HG03342 (cell line): Measurements from ENCODE around the gene KCNK18.
"Not testable (repeated sequence)": the region's sequence is repeated elsewhere in the genome, so short reads cannot be mapped to it uniquely, and the experiment has no call there.

Source experiments
- ATAC-seq: cut with Tn5 transposase; IDR thresholded peaks from one replicate; pipeline ENCODE4 v1.9.1; 2021; ENCODE audit warnings: mild to moderate bottlenecking, moderate library complexity; ENCODE audit not compliant: unreplicated experiment

The KCNK18 gene

GRCh38 chr10:117218654-117219053 lies 21.4 kb downstream of the KCNK18 start:
- ATAC-seq = no peak

DNA sequence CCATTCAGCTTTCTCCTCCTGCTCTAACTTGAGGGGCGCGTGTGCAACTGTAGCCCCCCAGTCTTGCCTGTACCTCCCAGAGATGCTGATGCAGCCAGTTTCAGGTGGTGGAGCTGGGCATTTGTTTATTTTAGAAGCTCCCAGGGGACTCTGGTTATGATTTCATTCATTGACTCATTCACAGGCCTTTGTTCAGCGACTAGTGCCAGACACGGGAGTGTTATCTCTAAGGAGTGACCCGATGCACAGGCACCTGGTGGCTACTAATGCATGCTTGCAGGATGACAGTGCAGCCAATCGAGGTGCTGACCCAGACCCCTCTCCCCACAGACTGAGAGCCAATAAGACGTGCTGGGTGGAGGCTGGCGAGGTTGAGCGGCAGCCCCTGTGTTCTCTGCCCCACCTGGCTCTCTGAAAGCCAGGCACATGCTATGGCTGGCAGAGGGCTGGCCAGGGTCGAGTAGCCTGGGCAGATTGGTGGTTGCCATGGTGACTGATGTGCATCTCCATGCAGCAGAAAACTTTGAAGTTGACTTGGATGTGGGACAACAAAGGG lies 23.9 kb downstream of the KCNK18 start:
- no peak for ATAC-seq

DNA sequence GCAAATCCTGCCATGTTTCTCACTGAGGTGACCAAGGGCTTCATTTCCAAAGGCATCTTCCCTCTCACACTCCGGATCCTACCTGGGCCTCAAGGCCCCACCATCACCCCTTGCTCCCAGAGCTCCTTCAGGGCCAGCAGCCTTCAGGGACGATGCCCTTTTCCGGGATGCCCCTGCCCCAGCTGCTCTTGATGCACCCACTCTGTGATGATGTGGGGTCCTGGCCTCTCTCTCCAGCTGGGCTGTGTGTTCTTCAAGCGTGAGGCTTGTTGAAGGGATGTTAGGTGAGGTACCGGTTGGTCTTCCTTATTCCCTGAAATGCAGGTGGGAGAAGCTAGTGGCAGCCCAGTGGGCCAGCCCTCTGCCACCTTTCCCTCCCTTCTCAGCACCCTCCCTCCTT lies 25.3 kb downstream of the KCNK18 start:
- no peak for ATAC-seq

- ATAC-seq = no peak
Measured at GRCh38 chr10:117222976-117223692, 25.8 kb downstream of the KCNK18 start.

DNA sequence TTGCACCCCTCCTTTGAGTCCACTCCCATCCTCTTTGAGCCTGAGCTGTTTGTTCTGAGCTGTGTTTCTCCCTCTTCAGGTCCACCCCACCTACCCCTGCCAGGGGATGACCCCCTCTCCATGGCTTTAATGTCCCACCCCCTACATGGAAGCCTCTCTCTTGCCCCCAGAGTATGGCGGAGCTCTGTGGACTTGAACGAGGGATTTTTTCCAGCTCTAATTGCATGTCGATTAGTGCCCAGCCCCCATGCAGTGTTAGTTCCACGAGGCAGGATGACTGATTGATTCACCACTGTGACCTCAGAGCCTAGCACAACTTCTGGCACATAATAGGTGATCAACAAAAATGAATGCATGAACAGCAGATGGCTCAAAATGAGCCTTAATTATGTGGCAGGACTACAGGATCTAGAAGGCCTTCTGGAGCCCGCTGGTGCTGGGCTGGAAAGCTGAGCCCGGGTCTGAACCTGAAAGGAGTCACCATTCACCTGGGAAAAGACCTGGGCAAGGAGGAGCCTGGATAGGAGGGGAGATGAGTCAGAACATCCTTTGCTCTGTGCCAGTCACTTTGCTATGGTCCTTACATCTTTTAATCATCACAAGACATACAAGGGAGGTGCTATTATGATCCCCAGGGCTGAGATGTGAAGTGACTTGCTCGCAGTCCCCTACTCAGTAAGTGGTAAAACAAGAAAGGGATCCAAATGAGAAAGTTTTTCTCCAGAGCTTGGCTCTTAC lies 26.6 kb downstream of the KCNK18 start:
- no peak for ATAC-seq

- ATAC-seq = no peak
Measured at GRCh38 chr10:117224881-117225280, 27.6 kb downstream of the KCNK18 start.

DNA sequence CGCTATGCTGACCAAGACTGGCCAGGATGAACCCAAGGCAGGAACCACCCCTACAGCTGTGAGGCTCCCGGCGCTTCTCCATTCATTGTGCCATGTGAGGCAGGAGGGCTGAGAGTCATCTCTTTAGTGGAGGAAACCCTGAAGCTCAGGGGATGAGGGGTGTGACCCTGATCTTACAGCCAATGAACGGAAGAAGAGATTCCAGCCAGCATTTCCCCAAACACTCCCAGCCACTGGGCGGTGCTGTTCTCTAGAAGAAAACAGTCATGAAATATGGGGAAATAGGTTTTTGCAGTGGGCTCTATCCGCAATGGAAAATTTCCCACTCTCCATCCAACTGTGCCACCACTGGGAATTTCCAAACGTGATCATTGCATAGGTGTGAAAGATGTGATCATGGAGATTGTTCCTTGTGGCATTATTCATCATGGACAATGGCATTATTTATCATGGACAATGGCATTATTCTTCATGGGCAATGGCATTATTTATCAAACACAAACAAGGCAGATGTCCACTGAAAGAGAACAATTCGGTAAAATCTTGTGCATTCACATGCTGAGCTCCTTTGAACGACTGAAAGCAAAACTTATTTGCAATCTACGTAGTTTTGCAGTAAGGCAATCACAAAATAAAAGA lies 29.6 kb downstream of the KCNK18 start:
- ATAC-seq = peak; percentile 55

DNA sequence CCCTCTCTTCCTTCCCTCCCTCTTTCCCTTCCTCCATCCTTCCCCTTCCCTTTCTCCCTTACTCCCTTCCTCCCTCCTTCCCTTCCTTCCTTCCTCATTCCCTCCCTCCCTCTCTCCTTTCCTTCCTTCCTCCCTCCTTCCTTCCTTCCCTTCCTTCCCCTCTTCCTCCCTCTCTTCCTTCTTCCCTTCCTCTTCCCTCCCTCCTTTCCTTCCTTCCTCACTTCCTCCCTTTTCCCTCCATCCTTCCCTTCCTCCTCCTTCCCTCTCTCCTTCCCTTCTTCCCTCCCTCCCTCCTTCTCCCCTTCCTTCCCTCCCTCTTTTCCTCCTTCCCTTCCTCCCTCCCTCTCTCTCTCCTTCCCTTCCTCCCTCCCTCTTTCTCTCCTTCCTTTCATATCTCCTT lies 30.9 kb downstream of the KCNK18 start:
- ATAC-seq = no peak

DNA sequence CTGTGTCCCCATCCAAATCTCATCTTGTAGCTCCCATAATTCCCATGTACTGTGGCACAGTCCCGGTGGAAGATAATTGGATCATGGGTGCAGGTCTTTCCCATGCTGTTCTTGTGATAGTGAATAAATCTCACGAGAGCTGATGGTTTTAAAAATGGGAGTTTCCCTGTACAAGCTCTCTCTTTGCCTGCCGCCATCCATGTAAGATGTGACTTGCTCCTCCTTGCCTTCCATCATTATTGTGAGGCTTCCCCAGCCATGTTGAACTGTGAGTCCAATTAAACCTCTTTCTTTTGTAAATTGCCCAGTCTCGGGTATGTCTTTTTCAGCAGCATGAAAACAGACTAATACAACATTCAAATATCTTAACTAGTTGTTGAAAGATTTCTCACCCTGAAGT lies 32.8 kb downstream of the KCNK18 start:
- not testable (repeated sequence) for ATAC-seq

DNA sequence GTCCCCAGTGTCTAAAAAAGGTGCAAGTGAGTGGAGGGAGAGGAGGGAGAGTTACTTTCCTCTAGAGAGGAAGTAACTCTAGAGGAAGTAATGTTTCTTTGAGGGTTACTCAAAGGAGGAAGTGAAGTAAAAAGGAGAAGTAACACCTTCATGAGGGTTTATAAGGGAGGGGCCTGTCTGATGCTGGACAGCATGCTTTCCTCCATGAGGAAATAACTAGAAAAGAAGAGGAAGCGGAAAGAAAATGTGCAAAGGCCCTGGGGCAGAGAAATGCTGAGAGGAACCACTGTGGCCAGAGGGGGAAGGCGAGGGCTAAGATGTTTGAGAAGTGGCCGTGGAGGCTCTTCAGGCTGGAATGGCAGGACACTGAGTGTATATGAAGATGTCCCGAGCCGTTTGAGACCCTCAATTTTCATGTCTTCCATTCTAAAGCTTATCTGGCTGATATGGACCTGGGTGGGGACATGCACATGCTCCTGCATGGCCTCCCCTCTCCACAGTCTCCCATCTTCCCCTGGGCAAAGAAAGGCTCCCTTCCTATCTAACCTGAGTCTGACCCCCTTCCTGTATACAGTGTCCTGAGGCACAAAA lies 40.2 kb downstream of the KCNK18 start:
- ATAC-seq = peak; percentile 85

GRCh38 chr10:117239051-117239450 lies 41.8 kb downstream of the KCNK18 start:
- ATAC-seq = no peak

DNA sequence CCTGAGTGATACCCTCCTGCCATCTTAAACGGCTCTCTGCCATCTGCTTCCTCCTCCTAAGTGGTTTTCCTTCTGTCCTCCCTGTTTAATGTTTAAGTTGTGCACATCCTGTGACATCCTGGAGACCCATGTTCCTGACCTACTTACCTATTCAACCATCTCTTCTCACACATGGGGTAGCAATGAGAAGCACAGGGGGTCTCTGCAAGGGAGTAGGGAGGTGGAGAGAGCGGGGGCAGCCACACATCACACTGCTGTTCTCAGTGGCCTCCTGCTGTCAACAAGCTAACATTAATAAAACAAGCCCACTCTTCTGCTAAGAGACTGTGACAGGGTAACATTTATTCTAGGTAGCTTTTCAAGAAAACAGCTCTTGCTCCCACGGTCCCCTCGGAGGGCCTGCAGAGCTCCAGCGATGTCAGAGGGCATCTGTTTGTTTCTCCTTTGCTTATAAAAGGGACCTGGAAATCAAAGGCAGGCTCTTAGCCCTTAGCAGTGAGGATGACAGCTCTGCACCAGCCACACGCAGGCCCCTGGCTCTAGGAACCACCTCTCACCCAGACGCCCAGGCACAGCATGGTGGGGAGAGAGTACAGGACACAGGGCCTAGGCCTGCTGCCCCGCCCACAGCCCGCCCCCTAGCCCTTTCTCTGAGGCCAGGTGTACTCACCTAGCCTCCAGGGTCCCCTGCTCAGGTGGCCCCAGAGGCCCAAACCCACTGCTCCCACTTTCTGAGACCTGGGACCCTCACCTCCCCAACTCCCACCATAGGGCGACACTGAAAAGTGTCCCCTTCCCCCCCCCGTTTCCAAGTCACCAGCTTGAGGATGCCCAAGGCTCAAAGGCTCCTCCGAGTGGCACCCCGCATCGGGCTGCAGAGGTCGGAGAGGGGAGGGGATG lies 42.7 kb downstream of the KCNK18 start:
- no peak for ATAC-seq

- ATAC-seq = no peak
Measured at GRCh38 chr10:117240621-117241529, 43.6 kb downstream of the KCNK18 start, which contains the start of gene SLC18A2. SLC18A2 (plus strand) TSS chr10:117241114; CDS start chr10:117241694, 580 bp downstream.

- ATAC-seq = no peak
Measured at GRCh38 chr10:117241541-117242462, 44.5 kb downstream of the KCNK18 start.

GRCh38 chr10:117242463-117242832 lies 45.2 kb downstream of the KCNK18 start:
- no peak for ATAC-seq

DNA sequence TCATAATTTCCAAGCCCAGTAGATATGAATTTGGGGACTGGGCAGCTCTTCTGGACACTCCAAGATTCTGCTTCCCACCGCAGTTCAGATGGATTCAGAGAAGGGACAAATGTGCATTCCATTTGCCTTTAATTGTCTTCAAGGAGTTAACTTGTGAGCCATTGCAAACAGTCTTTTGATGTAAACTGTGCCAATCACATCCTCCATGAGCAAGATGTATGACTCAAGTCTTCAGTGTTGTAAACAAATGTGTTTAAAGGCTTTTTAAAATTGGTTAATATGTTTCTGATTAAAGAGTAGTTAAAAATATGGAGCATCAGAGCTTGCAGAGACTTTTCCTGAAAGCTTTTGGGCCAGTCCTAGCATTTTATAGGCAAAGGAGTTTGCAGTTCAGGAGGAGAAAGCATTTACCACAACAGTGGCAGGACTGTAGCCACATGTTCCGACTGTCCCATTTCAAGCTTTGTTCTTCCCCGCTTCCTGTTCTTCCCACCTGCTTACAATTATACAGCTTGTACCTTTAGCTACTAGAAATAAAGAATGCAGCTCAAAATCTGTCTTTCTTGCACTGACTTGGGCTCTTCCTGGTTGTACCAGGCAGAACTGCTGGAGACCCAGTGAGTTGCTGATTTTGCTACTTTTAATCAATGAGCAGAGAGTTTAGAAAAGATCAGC lies 49.8 kb downstream of the KCNK18 start:
- no peak for ATAC-seq

- no peak for ATAC-seq
Measured at GRCh38 chr10:117248750-117249465, 51.6 kb downstream of the KCNK18 start.
